ENCODE measurements around the gene TNRC6C.

The TNRC6C gene

DNA sequence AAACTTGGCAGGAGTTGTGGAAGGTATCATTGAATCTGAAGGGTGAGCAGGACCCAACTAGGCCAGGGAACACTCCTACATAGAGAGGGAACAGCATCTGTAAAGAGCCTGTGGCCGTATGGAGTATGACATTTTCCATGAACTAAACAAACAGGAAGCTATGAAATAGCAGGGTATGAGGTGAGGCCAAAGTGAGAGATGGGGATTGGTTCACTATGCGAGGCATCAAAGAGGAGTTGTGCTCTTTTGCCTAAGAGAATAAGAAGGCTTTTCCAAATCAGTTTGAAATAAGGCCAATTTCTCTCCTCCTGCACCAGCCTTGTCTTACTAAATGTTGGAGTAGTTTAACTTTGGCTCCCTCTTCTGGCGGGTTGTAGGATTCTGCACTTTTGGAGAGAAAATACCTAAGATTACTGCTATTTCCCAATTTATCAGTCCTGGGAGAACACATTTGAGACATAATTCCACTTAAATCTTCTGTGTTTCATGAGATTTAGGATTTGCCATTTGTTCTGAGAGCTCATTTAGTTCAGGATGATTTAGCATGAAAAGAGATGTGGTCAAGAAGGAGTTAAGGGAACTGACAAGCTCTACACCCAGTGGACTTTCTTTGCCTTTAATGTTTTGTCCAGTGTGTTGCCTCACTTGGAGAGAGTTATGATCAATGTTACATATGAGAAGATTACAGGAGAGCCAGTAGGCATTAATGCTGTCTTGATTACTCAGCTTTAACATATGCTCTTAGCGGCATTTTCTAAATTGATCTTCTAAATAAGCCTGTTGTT is 55.4 kb downstream of the TNRC6C start:
- peak; percentile 58 for DNase-seq (ENCODE audit: low read depth)
- no peak overlapping the region for H3K4me3 ChIP-seq (ENCODE audit: low read depth, low read length)
- TF ChIP-seq, protein P1, sequence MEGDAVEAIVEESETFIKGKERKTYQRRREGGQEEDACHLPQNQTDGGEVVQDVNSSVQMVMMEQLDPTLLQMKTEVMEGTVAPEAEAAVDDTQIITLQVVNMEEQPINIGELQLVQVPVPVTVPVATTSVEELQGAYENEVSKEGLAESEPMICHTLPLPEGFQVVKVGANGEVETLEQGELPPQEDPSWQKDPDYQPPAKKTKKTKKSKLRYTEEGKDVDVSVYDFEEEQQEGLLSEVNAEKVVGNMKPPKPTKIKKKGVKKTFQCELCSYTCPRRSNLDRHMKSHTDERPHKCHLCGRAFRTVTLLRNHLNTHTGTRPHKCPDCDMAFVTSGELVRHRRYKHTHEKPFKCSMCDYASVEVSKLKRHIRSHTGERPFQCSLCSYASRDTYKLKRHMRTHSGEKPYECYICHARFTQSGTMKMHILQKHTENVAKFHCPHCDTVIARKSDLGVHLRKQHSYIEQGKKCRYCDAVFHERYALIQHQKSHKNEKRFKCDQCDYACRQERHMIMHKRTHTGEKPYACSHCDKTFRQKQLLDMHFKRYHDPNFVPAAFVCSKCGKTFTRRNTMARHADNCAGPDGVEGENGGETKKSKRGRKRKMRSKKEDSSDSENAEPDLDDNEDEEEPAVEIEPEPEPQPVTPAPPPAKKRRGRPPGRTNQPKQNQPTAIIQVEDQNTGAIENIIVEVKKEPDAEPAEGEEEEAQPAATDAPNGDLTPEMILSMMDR (IDR thresholded peaks at IDR 0.05; ENCODE audit: control insufficient read depth, extremely low read depth, insufficient read depth): peak; percentile 77

GRCh38 chr17:78014646-78015045 is 56.1 kb downstream of the TNRC6C start:
- TF ChIP-seq, protein P1 (IDR thresholded peaks at IDR 0.05; ENCODE audit: control insufficient read depth, extremely low read depth, insufficient read depth): no peak
- DNase-seq (ENCODE audit: low read depth): no peak
- H3K4me3 ChIP-seq (ENCODE audit: low read depth, low read length): no peak overlapping the region

- TF ChIP-seq, protein P1 (IDR thresholded peaks at IDR 0.05; ENCODE audit: control insufficient read depth, extremely low read depth, insufficient read depth): no peak
- no peak for DNase-seq (ENCODE audit: low read depth)
- no peak overlapping the region for H3K4me3 ChIP-seq (ENCODE audit: low read depth, low read length)
Observed at GRCh38 chr17:78016852-78017251, 58.3 kb downstream of the TNRC6C start.

DNA sequence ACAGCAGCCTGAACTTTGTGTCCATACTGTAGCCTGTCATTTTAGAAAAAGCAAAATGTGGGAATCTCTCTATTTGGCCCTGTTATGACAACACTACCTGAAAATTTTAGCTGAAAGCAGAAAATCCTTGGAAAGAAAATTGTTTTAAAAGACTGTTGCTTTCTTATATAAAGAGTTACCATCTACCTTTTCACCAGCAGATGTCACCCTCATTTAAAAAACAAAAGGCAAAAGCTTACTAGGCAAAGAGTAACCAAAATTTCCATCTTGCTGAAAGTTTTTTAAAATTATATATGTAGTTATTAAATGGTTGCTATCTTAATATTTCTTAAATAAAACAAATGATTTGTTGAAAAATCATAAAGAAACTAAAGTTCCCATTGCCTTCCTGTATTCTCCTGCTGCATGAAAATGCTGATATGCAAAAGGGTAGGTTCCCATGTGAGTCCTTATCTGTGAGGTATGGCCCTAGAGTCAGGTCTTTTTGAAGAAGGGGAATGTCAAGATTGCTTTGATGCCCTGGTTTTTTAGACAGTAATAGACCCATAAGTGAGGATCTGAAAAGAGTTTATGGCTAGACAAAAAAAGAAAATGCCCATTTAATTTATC is 61.0 kb downstream of the TNRC6C start:
- TF ChIP-seq, protein P1 (IDR thresholded peaks at IDR 0.05; ENCODE audit: control insufficient read depth, extremely low read depth, insufficient read depth): peak; percentile 56
- no peak for DNase-seq (ENCODE audit: low read depth)
- H3K4me3 ChIP-seq (ENCODE audit: low read depth, low read length): no peak overlapping the region

- DNase-seq (ENCODE audit: low read depth): no peak
- TF ChIP-seq, protein P1 (IDR thresholded peaks at IDR 0.05; ENCODE audit: control insufficient read depth, extremely low read depth, insufficient read depth): no peak
- no peak overlapping the region for H3K4me3 ChIP-seq (ENCODE audit: low read depth, low read length)
Observed at GRCh38 chr17:78019976-78020716, 61.6 kb downstream of the TNRC6C start.

GRCh38 chr17:78020717-78021108 is 62.2 kb downstream of the TNRC6C start:
- no peak overlapping the region for H3K4me3 ChIP-seq (ENCODE audit: low read depth, low read length)
- no peak for DNase-seq (ENCODE audit: low read depth)
- TF ChIP-seq, protein P1 (IDR thresholded peaks at IDR 0.05; ENCODE audit: control insufficient read depth, extremely low read depth, insufficient read depth): no peak

Measured in LNCaP clone FGC (cell line).